D341Med (cell line): ENCODE results near the gene NT5DC1.

Experiments
- DNase-seq: peaks from one replicate; pipeline ENCODE4 v3.0.0; 2012; ENCODE audit warnings: low spot score

NT5DC1 gene

DNA sequence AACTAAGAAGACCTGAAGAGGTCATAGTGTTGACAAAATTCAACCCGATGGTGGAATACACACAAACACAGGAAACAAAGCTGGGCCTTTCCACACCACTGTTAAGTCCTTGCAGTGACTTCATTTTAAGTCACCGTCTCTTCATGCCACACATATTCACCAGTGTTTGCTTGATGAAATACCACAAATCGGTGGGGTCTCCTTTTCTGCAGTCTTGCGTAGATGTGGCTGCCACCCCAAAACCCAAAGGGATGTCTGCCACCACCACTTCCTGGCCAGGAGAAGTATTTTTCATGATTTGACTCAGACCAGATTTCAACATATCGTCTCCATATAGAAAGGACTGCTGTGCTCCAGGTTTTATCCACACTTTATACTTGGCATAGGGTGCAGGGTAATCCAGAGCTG is 36.3 kb downstream of the NT5DC1 start:
- DNase-seq = no peak

GRCh38 chr6:116139917-116140316 is 39.3 kb downstream of the NT5DC1 start:
- DNase-seq = no peak

DNA sequence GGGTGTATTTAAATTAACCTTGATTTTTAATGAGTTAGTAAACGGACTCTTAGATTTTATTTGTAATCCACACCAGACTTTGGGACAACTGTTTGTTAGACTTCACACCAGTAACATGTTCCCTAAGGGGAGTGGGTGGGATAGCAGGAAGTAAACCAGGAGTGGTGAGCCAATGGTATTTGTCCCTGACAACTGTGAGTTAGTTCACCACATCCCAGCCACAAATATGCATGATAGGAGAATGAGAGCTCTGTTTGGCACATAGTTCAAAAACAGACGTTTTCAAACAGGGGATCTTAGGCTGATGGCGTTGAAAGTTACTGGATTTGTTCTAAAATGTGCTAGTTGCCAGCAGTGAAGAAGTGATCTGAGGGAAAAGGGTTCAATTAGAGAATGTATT is 44.0 kb downstream of the NT5DC1 start:
- no peak for DNase-seq

DNA sequence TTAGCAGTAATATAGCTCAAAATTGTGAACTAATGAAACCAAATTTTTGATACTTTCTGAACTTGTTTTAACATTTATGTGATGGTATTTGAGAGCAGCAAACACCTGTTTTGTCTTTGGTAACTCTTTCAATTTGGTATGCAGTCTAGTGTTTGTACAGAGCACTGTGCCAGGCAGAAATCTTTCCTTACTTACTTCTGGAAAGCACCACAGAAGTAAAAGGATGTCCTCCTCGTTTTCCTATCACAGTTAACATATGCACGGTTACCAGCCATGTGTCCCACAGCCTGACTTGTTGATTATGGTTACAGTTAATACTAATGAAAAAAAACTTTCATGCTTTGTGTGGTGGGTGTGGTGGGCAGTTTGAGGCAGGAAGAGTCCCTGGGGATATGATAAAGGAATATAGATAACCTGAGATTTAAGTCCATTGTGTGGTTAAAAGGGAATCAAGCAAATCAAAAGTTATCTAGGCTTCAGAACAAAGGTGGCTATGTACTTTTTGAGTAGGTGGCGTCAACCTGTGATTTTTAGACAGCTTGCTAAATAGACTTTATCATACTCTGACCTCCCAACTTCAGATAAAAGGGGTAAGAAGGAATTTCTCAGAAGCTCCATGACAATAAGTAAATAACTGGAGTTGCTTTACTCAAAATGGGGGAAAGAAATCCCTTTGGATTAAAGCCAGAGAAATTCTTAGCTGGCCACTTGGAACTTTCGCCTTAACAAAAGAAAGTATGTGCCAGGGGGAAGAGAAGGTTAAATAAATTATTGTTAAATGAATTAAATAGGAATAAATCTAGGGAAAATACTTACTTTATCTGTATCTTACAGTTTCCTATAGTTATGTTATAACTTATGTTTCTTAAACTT is 45.4 kb downstream of the NT5DC1 start:
- no peak for DNase-seq

DNA sequence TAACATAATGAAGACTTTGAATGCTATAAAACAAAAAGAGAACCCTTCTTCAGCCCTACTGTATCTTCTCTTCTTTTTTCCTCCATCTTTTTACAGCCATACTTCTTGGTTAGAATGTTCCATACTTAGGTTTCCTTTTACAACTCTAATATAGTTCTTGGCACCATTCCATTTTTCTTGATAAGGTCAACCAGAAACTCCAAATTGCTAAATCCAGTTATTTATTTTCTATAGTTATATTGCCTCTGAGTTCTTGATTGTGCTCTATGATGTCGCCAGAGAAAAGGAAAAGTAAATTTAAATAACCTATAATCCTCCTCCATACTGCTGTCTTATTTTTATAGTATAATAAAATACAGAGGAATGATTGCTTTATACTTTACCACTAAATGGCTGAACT is 52.0 kb downstream of the NT5DC1 start:
- no peak for DNase-seq

DNA sequence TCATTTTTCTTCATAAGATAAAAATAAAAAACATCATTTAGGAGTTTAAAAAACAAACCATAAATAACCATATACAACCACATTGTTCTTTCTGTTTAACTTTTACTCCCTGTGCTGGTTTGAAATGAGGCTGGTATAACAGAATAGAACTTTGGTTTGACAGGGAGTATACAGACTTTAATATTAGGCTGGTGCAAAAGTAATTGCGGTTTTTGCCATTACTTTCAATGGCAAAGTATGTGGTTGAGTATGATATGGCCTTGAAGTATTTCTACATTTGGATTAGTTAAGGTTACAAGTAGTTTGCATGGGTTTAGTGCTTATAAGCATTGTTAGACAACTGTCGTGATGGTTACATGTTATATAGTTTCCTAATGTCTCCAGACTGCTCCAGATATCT is 54.2 kb downstream of the NT5DC1 start:
- DNase-seq = no peak

- no peak for DNase-seq
These were observed 56.0 kb downstream of the NT5DC1 start for GRCh38 chr6:116156405-116157326.

- DNase-seq = no peak
These were observed 56.7 kb downstream of the NT5DC1 start for GRCh38 chr6:116157391-116157790.

DNA sequence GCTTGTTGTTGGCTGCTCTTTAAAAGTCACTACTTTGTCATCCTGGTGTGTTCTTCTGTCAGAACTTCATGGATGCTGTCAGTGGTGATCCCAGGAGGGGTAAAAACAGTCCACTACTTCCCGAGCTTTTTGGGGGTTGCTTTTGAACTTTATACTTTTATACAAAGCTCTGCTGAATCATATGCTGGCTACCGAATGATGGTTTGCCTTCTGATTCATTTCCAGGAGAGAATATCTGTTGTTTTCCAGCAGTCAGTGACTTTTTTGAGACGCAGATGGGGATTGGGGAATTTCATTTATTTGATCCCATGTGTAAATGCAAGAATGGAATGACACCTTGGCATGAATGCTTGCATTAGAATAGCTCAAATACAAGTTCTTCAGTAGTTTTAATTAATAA is 58.0 kb downstream of the NT5DC1 start:
- no peak for DNase-seq

DNA sequence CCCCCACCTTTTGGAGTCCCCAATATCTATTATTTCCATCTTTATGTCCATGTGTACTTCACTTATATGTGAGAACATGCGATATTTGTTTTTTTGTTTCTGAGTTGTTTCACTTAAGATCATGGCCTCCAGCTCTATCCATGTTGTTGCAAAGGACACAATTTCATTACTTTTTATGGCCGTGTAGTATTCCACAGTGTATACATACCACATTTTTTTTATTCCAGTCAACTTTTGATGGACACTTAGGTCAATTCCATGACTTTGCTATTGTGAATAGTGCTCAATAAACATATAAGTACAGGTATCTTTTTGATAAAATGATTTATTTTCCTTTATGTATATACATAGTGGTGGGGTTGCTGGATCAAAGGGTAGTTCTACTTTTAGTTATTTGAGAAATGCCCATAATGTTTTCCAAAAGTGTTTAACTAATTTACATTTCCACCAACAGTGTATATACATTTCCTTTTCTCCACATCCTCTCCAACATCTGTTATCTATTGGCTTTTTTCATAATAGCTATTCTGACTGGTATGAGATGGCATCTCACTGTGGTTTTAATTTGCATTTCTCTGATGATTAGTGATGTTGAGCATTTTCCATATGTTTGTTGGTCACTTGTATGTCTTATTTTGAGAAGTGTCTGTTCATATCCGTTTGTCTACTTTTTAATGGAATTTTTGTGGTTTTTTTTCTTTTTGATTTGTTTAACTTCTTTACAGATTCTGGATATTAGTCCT is 59.3 kb downstream of the NT5DC1 start:
- DNase-seq = no peak

DNA sequence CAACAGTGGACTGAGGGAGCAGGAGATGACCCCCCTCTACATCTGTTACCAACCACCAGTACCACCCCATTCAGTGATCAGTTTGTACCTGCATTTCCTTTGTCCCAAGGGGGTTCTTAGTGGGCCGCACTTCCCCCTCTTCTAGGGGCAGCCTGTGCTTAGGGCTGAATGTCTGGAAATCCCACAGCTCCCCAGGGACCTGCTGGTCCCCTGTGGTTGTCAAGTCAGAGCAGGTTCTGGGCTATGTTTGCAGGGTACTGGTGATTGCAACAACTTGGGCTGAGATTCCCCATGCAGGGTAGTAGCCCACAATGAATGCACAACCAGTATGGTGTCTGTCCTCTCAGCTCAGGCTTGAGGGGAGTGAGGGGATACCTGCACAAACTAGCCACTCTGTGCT is 64.9 kb downstream of the NT5DC1 start:
- no peak for DNase-seq

DNA sequence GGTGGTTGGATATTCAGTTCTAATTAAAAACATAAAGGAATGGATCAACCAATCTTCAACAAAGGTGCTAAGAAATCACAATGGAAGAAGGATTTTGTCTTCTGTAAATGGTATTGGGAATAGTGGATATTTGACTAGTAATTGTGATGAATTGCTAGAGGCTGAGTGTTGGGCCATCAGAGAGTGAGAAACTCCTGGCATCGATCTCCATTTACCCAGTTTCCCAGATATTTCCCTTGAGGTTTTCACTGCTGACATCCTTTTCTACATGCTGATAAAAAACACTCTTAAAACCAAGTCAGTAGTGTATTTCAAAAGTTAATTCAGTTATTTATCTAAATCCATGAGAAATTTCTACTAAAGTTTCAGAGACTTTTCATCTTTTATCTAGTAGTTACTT is 65.7 kb downstream of the NT5DC1 start:
- no peak for DNase-seq

- no peak for DNase-seq
These were observed 67.5 kb downstream of the NT5DC1 start for GRCh38 chr6:116168148-116168547.

DNA sequence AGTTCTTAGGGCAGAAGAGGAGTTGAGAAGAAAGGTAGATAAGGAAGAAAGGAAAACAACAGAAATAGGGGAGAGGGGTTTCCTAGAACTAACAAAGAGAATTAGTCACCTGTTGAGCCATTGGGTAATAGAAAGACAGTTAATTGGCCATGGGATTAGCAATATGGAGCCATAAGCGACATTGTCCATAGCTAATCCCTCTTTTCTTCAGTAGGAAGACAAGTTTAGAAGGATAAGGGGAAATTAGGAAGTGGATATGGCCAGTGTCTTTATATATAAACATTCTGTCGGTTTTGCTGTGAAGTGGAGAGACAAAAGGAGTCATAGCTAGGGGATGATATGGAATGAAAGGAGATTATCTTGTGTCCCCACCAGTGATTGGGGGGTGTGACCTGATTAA is 69.2 kb downstream of the NT5DC1 start:
- DNase-seq = no peak

DNA sequence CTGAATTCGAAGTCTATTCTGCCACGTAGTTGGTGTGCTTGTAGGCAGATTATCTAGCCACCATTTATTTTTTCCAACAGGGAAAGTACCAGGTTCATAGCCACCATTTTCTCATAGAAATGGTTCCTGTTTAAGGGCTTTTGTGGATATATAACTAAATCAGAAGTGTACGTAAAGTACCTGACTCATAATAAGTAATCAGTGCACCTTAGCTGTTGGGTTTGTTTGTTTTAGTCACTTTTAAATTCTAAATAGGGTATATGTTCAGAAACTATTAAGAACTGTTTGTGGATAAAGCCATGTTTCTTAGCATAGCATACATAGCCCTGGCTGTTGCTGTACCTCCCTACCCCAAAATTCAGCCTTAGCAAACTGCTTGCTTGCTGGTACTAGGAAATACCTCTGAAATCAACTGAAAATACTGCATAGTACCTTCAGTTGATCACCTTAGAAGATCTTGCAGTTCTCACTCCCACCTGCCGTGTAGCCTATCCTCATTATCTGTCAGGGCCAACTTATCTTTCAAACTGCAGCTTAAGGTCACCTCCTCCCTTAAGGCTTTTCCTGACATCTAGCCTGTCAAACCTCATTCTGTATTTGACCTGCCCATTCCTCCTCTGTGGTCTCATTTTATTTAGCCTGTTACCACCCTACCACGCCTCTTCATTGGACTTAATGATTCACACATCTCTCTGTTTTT is 69.9 kb downstream of the NT5DC1 start:
- DNase-seq = no peak

DNA sequence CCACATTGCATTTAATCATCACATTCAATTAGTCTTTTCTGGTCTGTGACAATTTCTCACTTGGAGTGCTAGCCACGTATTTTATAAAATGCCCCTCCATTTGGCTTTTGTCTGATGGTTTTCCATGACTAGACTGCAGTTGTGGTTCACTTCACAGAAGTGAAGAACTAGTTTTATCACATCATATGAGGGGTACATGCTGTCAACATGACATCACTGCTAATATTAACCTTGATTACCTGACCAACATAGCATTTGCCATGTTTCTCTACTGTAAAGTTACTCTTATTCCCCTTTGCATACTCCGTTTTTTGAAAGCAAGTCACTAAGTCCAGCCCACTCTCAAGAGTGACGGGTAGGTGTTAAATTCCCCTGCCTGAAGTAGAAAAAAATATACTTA is 73.3 kb downstream of the NT5DC1 start:
- DNase-seq = no peak

DNA sequence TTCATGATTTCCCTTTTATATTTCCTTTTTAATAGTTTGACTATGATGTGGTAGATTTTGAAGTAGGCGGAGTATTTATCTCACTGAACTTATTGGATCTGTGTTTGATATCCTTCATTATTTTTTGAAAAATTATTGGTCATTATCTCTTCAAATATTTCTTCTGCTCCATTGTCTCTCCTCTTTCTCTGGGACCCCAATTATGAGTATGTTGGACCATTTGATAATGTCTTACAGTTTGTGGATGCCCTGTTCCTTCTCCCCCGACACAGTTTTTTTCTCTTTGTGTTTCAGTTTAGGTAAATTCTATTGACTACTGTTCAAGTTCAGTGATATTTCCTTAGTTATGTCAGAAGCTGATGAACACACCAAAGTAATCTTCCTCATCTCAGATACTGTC is 74.7 kb downstream of the NT5DC1 start:
- no peak for DNase-seq

DNA sequence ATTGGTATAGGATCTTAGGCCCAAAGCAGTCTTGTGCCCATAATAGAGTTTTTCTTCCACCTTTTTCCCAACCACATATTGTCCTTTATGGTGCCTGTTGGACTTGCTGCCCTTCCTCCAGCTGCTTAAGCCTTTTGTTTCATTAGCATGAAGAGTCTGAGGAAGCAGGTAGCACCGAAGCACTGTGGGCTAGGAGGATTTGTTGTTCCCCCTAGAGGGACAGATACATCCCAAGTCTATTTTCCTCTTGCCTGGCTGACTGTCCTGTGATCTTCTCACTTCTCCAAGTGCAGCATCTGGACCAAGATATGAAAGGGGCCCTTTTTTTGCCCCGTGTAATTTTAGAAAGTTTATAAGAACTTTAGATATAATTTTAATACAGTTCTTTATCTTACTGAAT is 75.9 kb downstream of the NT5DC1 start:
- no peak for DNase-seq

- no peak for DNase-seq
These were observed 79.7 kb downstream of the NT5DC1 start for GRCh38 chr6:116180375-116180774.

GRCh38 chr6:116189472-116189871 is 88.8 kb downstream of the NT5DC1 start:
- no peak for DNase-seq

GRCh38 chr6:116190550-116190949 is 89.9 kb downstream of the NT5DC1 start:
- DNase-seq = no peak

DNA sequence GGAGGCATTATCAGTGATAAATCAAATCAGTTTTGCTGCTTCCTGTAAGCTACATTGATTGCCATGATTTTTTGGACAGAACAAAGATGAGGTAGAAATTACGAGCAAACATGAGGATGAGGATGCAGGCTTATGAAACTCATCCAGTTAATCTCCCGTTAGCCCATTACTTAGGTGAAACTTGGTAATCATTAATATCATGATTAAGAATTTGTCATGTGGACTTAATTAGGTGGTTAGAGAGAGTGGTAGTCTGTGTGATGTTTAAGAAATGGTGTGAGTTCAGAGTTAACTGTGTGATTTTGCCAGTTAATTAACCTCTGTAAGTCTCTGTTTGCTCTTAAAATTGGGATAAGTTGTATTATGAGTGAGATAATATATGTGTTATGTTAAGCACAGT is 91.2 kb downstream of the NT5DC1 start:
- no peak for DNase-seq
